GM12872 (cell line): ENCODE results near the gene RSL1D1.

Experiments used
- TF ChIP-seq, protein P1 (sequence below): IDR thresholded peaks from 3 replicates; pipeline ENCODE4 v1.5.1; 2011; ENCODE audit warnings: low read depth, mild to moderate bottlenecking, low read length, moderate library complexity; ENCODE audit not compliant: insufficient read depth

Gene RSL1D1

DNA sequence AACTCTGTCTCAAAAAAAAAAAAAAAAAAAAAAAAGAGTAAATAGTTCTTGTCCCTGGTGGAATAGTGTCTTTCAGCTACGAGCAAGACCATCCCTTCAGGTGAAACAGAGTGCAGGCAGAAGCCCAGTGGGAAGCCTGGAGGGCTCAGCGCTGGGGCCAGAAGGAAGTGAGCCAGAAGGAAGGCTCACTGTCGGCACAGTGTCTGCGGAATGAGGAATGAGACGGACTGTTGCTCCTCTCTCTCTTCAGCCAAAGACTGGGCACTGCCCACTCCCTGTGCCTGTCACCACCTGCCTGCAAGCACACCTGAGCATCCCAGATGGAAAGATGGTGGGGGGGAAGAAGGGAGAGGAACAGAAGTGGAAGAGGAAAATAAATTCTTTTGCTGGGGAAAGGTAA lies 7.5 kb downstream of the RSL1D1 start:
- TF ChIP-seq, protein P1, sequence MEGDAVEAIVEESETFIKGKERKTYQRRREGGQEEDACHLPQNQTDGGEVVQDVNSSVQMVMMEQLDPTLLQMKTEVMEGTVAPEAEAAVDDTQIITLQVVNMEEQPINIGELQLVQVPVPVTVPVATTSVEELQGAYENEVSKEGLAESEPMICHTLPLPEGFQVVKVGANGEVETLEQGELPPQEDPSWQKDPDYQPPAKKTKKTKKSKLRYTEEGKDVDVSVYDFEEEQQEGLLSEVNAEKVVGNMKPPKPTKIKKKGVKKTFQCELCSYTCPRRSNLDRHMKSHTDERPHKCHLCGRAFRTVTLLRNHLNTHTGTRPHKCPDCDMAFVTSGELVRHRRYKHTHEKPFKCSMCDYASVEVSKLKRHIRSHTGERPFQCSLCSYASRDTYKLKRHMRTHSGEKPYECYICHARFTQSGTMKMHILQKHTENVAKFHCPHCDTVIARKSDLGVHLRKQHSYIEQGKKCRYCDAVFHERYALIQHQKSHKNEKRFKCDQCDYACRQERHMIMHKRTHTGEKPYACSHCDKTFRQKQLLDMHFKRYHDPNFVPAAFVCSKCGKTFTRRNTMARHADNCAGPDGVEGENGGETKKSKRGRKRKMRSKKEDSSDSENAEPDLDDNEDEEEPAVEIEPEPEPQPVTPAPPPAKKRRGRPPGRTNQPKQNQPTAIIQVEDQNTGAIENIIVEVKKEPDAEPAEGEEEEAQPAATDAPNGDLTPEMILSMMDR = no peak

- TF ChIP-seq, protein P1 = no peak
Measured at GRCh38 chr16:11843206-11843605, 8.1 kb downstream of the RSL1D1 start.

- TF ChIP-seq, protein P1 = no peak
Measured at GRCh38 chr16:11841026-11841425, 10.3 kb downstream of the RSL1D1 start.

DNA sequence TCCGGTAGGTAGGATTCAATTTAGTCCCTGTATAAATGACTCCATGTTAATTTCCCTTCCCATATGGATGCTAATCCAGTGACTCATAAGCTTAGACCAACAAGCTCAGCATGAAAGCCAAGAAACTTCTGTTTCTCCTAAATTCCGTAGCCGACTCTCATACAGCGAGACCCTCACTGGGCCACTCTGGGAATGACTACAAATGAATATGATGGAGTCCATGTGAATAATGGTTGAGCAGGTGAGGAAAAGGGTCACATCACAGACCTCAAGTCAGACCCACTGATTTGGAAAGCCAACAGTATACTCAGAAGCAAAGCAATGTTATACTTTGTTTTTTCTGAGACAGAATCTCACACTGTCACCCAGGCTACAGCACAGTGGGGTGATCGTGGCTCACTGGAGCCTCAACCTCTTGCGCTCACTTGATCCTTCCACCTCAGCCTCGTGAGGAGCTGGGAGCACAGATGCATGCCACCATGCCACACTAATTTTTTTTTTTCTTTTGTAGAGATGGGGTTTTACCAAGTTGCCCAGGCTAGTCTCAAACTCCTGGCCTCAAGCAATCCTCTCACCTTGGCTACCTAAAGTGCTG lies 14.6 kb downstream of the RSL1D1 start:
- TF ChIP-seq, protein P1 = no peak

GRCh38 chr16:11835891-11836649 lies 15.3 kb downstream of the RSL1D1 start:
- TF ChIP-seq, protein P1 = no peak

DNA sequence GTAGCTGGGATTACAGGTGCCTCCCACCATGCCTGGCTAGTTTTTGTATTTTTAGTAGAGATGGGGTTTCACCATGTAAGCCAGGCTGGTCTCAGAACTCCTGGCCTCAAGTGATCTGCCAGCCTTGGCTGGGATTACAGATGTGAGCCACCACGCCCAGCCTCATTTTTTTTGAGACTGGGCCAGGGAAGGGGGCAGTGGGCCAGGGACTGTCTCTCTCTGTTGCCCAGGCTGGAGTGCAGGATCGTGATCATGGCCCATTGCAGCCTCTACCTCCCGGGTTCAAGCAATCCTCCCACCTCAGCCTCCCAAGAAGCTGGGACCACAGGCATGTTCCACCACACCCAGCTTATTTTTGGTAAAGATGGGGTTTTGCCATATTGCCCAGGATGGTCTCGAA lies 16.0 kb downstream of the RSL1D1 start:
- TF ChIP-seq, protein P1 = no peak

DNA sequence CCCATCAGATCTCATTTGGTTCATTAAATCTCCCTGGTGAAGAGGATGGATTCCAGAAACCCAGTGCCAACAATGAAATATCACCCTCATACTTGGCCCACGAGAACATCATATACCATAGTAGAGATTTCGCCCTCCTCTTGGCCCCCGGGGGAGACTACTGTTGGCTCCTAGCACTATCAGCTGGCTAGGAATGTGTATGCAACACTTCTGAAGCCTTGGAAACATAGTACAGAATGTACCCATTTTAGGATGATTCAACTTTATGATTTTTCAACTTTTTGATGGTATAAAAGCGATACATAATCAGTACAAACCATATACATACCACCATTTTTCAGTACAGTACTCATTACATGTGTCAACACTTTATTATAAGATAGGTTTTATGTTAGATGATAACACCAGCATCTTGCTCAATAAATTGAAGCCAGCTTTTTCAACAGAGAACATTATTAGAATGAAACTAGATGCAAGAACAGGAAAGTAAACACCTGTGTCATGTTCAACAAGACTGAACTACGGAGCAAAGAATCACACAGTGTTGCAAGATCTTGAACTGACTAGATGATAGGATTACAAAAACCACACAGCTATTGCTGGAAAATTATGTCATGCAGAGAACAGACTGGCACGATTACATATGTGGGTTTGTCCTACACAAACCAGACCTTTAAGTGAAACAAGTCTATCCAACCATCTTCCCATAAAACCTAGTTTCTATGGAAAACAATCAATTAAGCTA lies 17.2 kb downstream of the RSL1D1 start:
- TF ChIP-seq, protein P1 = no peak
